Right lobe of liver (tissue), 6 donors: ENCODE data around the gene SCTR. TPM values are rescaled to one million over a fixed set of nuclear protein-coding genes. Genes with fewer than 3 reads are reported as not detected.

ENCODE experiments used
- ATAC-seq, 4 donors: fragments of 200-7000 bp; cut with Tn5 transposase; one replicate each; pipeline ENCODE4 v1.9.1; 2020; ENCODE audit warnings: mild to moderate bottlenecking in 4 of 4, moderate library complexity in 4 of 4
- DNase-seq, 3 donors: peaks; one replicate each; pipeline ENCODE4 v3.0.0-alpha.2; 2020
- H3K27ac ChIP-seq, 3 donors: fragments of 200-600 bp; one replicate each; pipeline ENCODE4 v1.8.0; 2022
- H3K27me3 ChIP-seq, 2 donors: fragments of 200-600 bp; one replicate each; pipeline ENCODE4 v1.8.0; 2022
- H3K36me3 ChIP-seq, 4 donors: fragments of 200-600 bp; sonication (generic) in 1 of 4; one replicate each; pipeline versions ENCODE4 v1.5.1 to v1.8.0; 2017 to 2022; ENCODE audit warnings: control low read depth in 1 of 4
- H3K4me1 ChIP-seq, 4 donors: fragments of 200-600 bp; sonication (generic) in 1 of 4; one replicate each; pipeline versions ENCODE4 v1.5.1 to v1.8.0; 2017 to 2022; ENCODE audit warnings: control low read depth in 1 of 4
- H3K4me3 ChIP-seq, 3 donors: fragments of 200-600 bp; one replicate each; pipeline ENCODE4 v1.8.0; 2022
- H3K9me3 ChIP-seq, 4 donors: fragments of 200-600 bp; sonication (generic) in 1 of 4; one replicate each; pipeline versions ENCODE4 v1.5.1 to v1.8.0; 2017 to 2022; ENCODE audit warnings: control low read depth in 1 of 4
- POLR2A ChIP-seq: fragments of 450-650 bp; IDR thresholded peaks from one replicate; pipeline ENCODE4 v1.6.1; 2017; ENCODE audit warnings: antibody characterized with exemption, mild to moderate bottlenecking
- WGBS: methylation state at CpG from one replicate; pipeline ENCODE4 v1.1.6; 2018; ENCODE audit warnings: low coverage, low lambda C conversion rate; ENCODE audit not compliant: insufficient coverage; ENCODE audit errors: missing lambda C conversion rate; 5-methylcytosine and 5-hydroxymethylcytosine counted together
- intact Hi-C, 2 donors: fragments of 100-400 bp; cut with DNase I; formaldehyde crosslinking; loops; one replicate each; pipeline versions ENCODE4 v1.11.2 to v1.14.1; 2022
- total RNA-seq, 6 experiments: library from RNA; depleted of rRNA in 2 of 6; stranded (reverse); fragments of >200 nt in 2 of 6; fragmentation: NEBNext Ultra II Directional in 3 of 6; extraction: Animal tissue kit (Norgen Biotek cat#: 25700) in 3 of 6; gene quantifications; one replicate each; pipeline versions ENCODE4 v1.1.0 to v1.2.4, GENCODE V29; 2016 to 2023
- TF ChIP-seq, protein P1 (sequence below), 4 donors: fragments of 200-600 bp in 3 of 4; fragments of 450-650 bp in 1 of 4; IDR thresholded peaks; one replicate each; pipeline versions ENCODE4 v1.5.1 to v1.8.0; 2016 to 2022; ENCODE audit warnings: antibody characterized with exemption in 4 of 4, mild to moderate bottlenecking in 2 of 4
- donor health status: DM: no; HTN: yes; CAD: no.
- donor health status: DM: no; HTN: no; CAD: no.
- donor health status: DM: no; HTN: no; CAD: no.
- donor health status: DM: no; HTN: yes; CAD: no.
- donor health status: DM: no; HTN: yes; CAD: no.

SCTR gene
- total RNA-seq, 6 experiments from 2014 or later, result 0.12 to 0.38 (median 0.35) TPM; not detected in 2

DNA sequence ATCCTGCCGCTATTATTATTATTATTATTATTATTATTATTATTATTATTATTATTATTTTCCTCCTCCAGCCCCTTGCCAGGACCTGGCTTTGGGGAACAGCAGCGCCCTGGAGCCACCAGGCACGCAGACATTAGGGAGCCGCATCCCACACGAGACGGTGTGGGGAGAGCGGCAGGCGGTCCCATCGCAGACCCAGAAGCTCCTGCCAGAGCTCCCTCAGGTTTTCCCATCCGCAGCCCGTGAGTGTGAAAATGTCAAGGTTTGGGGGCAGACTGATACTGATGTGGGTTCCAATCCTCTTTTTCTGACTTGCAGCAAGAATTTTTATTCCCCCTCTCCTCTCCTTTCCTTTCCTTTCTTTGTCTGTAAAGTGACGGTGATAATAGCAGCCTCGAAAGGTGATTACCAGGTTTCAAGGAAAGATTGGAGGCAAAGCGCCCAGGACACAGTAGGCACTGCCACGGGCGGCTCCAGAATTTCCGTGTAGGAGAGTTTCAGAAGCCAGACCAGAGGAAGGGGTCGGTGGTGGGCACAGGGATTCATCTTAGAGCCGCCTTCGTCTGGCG, 816 bp downstream of the SCTR start:
- Histone ChIP-seq H3K4me3 (no peak overlapping the region), H3K27ac (no peak overlapping the region)
- no peak for ATAC-seq

DNA sequence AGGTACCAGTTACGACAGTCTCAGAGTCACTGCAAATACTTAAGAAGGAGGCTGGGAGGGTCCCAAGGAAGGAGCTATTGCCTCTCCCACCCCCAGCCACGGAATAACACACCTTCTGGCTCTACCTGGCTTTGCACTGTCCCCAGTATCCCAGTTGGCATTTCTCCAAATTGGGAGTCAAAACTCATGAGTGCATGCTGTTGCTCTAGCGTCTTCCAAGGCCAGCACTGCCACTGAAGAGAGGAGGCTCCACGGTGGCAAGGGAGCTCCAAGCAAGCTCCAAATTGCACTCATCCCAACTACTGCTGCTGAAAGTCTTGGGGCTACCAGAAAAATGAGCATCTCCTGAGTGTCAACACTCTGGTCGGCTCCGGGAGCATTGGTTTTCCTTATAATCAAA, 1.6 kb downstream of the SCTR start:
- TF ChIP-seq POLR2A, result no peak
- TF ChIP-seq, protein P1, sequence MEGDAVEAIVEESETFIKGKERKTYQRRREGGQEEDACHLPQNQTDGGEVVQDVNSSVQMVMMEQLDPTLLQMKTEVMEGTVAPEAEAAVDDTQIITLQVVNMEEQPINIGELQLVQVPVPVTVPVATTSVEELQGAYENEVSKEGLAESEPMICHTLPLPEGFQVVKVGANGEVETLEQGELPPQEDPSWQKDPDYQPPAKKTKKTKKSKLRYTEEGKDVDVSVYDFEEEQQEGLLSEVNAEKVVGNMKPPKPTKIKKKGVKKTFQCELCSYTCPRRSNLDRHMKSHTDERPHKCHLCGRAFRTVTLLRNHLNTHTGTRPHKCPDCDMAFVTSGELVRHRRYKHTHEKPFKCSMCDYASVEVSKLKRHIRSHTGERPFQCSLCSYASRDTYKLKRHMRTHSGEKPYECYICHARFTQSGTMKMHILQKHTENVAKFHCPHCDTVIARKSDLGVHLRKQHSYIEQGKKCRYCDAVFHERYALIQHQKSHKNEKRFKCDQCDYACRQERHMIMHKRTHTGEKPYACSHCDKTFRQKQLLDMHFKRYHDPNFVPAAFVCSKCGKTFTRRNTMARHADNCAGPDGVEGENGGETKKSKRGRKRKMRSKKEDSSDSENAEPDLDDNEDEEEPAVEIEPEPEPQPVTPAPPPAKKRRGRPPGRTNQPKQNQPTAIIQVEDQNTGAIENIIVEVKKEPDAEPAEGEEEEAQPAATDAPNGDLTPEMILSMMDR (IDR thresholded peaks at IDR 0.05), result no peak
- ATAC-seq (no peak), DNase-seq (no peak)
- H3K4me1 ChIP-seq, result peaks cover 0 to 7% (median 0%) of the 10 kb centered on the region in 4 donors
- no peak overlapping the region for H3K27ac ChIP-seq
- no peak overlapping the region for H3K4me3 ChIP-seq
- H3K27me3 ChIP-seq, result no peaks in the 10 kb centered on the region
- intact Hi-C loops, result no loop called here
- no peaks in the 10 kb centered on the region for H3K9me3 ChIP-seq
- no peaks in the 10 kb centered on the region for H3K36me3 ChIP-seq
- 22% methylated on average over 3 of the region's 6 CpGs for WGBS

More for the DNA sequence above, 816 bp downstream of the SCTR start:
- Histone ChIP-seq H3K27me3 (no peaks in the 10 kb centered on the region), H3K9me3 (no peaks in the 10 kb centered on the region), H3K36me3 (no peaks in the 10 kb centered on the region), H3K4me1 (peaks cover 0 to 7% (median 0%) of the 10 kb centered on the region in 4 donors)
- no peak for TF ChIP-seq POLR2A
- TF ChIP-seq, protein P1 (IDR thresholded peaks at IDR 0.05), result no peak
- DNase-seq, result no peak
- intact Hi-C loops, result no loop called here
- WGBS, result 12% methylated on average over 20 of the region's 21 CpGs

DNA sequence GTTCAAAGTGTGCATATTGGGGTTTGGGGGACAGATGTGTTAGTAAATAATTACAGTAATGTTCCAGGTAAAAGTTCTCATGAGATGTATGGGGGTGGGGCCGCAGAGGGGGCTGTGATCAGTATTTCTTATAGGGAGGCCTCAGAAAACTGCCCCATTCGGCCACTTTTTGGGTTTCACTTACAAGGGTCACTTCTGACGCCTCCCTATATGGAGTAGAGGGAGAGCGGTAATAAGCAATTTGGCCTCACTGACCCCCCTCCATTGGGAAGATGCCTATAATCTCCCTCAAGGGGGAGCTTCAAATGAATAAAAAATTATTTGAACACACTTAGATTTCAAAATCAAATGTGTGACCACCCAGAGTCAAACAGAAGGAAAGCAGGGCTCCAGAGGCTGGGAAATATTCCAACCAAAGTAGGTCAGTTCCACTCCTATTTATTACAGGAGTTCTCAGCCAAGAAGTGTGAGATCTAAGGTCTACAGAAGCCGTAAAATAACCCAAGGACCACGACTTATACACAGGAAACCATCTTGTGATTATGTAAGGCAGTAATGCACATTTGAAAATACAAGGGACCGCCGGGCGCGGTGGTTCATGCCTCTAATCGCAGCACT, 2.7 kb downstream of the SCTR start:
- intact Hi-C loops, result no loop called here
- WGBS, result 81% methylated on average over 9 of the region's 11 CpGs
- Histone ChIP-seq H3K27me3 (no peaks in the 10 kb centered on the region), H3K4me3 (no peak overlapping the region), H3K4me1 (peaks cover 0 to 7% (median 0%) of the 10 kb centered on the region in 4 donors), H3K9me3 (no peaks in the 10 kb centered on the region), H3K27ac (no peak overlapping the region), H3K36me3 (no peaks in the 10 kb centered on the region)
- DNase-seq (no peak), ATAC-seq (no peak)
- TF ChIP-seq, protein P1 (IDR thresholded peaks at IDR 0.05), result no peak
- no peak for TF ChIP-seq POLR2A

DNA sequence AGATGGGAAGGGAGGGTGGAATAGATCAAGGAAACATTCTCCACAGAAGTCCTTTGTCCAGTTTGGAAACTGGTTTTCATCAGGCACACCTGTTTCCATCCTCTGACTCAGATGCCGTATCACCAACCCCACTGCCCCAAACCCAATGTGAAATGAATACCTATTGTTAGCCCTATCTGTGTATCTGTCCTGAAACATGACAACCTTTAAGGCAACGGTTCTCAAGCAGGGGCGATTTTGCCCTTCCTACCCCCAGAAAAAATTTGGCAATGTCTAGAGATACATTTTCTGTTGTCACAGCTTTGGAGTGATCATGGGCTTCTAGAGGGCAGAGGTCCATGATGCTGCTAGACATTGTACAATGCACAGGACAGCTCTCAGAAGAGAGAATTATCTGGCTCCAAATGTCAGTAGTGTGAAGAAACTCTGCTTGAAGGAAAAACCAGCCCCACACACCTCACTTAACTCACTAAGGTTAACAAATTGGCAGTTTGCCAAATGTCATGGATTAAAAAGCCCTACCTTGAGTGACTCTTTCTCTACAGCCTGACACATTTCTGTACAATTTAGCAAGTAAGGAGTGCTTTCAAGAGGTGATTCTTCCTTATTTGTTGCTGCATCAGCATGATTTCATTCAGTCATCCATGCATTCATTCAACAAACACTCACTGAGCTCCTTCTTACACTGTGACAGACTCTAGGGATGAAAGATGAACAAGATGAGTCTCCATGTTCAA, 3.4 kb downstream of the SCTR start:
- Histone ChIP-seq H3K27ac (no peak overlapping the region), H3K9me3 (no peaks in the 10 kb centered on the region), H3K36me3 (no peaks in the 10 kb centered on the region), H3K4me3 (no peak overlapping the region), H3K4me1 (peaks cover 0 to 7% (median 0%) of the 10 kb centered on the region in 4 donors), H3K27me3 (no peaks in the 10 kb centered on the region)
- intact Hi-C loops, result no loop called here
- ATAC-seq (no peak), DNase-seq (no peak)
- 56% methylated on average over 3 of the region's 3 CpGs for WGBS
- TF ChIP-seq, protein P1 (IDR thresholded peaks at IDR 0.05), result no peak
- TF ChIP-seq POLR2A, result no peak
